Right hindlimb (tissue), 1 donor: ENCODE measurements around the gene GBP5.
"Not testable (repeated sequence)": the region's sequence is repeated elsewhere in the genome, so short reads cannot be mapped to it uniquely, and the experiment has no call there.

ENCODE experiments used
- DNase-seq: peaks from one replicate; pipeline ENCODE4 v3.0.0-alpha.2; 2018

The GBP5 gene

GRCh38 chr1:89272269-89273041, at the start of gene GBP5:
Gene GBP5, minus strand, starts transcription at chr1:89272860. Its CDS starts 3,305 bp downstream, at chr1:89269555.
- not testable (repeated sequence) for DNase-seq

- DNase-seq: no peak
Observed at GRCh38 chr1:89322402-89322801, 49.7 kb upstream of the GBP5 start.

GRCh38 chr1:89312572-89312971, 39.9 kb upstream of the GBP5 start:
- DNase-seq: no peak

- DNase-seq: no peak
Observed at GRCh38 chr1:89311757-89312156, 39.1 kb upstream of the GBP5 start.

GRCh38 chr1:89310976-89311375, 38.3 kb upstream of the GBP5 start:
- no peak for DNase-seq

- no peak for DNase-seq
Observed at GRCh38 chr1:89310505-89310904, 37.8 kb upstream of the GBP5 start.

- DNase-seq: no peak
Observed at GRCh38 chr1:89309828-89310227, 37.2 kb upstream of the GBP5 start.

- no peak for DNase-seq
Observed at GRCh38 chr1:89306273-89306672, 33.6 kb upstream of the GBP5 start.

- DNase-seq: no peak
Observed at GRCh38 chr1:89305493-89305892, 32.8 kb upstream of the GBP5 start.

GRCh38 chr1:89304572-89305230, 32.0 kb upstream of the GBP5 start:
- DNase-seq: no peak

GRCh38 chr1:89302697-89303332, 30.2 kb upstream of the GBP5 start:
- no peak for DNase-seq

- not testable (repeated sequence) for DNase-seq
Observed at GRCh38 chr1:89299739-89300463, 27.2 kb upstream of the GBP5 start.

GRCh38 chr1:89298461-89298860, 25.8 kb upstream of the GBP5 start:
- no peak for DNase-seq

GRCh38 chr1:89295187-89295586, 22.5 kb upstream of the GBP5 start:
- DNase-seq: no peak

- no peak for DNase-seq
Observed at GRCh38 chr1:89291276-89291675, 18.6 kb upstream of the GBP5 start.

- no peak for DNase-seq
Observed at GRCh38 chr1:89288051-89288340, 15.3 kb upstream of the GBP5 start.

- DNase-seq: no peak
Observed at GRCh38 chr1:89287181-89288050, 14.8 kb upstream of the GBP5 start.

GRCh38 chr1:89286549-89287180, 14.0 kb upstream of the GBP5 start:
- no peak for DNase-seq

- DNase-seq: no peak
Observed at GRCh38 chr1:89285745-89286380, 13.2 kb upstream of the GBP5 start.

GRCh38 chr1:89284078-89284763, 11.6 kb upstream of the GBP5 start:
- DNase-seq: not testable (repeated sequence)

- DNase-seq: no peak
Observed at GRCh38 chr1:89280766-89281165, 8.1 kb upstream of the GBP5 start.
